Cardiac fibroblast (primary cell): ENCODE results near the gene SCN5A.

Source experiments
- DNase-seq, 2 donors: peaks; one replicate each; pipeline versions ENCODE4 v3.0.0 to v3.0.0-alpha.2; 2010; ENCODE audit warnings: low read depth in 2 of 2
- H3K4me3 ChIP-seq, 2 donors: replicated peaks in 1 of 2; 1 replicate in 1 of 2; 2 replicates in 1 of 2; pipeline ENCODE4 v1.5.1; 2011; ENCODE audit warnings: low read depth in 2 of 2, low read length in 2 of 2, mild to moderate bottlenecking in 2 of 2, moderate library complexity in 1 of 2
- TF ChIP-seq, protein P1 (sequence below): IDR thresholded peaks from one replicate; pipeline ENCODE4 v1.5.1; 2011; ENCODE audit warnings: low read depth, mild to moderate bottlenecking, low read length, inconsistent platforms

The SCN5A gene

DNA sequence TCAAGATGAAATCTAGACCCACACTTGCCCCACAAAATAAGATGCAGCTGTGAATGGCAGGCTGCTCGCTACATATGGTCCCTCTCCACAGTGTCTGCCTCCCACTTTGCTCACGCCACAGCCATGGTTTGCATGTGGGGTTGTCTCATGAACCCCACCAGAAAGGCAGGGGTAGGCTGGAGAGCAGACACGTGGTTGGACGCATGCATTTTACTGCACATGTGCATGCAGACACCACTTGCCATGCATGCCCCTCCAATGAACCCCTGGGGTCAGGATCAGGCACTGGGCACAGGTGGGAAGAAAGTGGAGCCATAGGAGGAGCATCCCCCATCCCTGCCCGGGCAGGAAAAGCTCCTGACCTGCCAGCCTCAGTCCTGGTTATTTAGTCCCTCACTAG, 20.7 kb downstream of the SCN5A start:
- H3K4me3 ChIP-seq, result no peak overlapping the region
- TF ChIP-seq, protein P1, sequence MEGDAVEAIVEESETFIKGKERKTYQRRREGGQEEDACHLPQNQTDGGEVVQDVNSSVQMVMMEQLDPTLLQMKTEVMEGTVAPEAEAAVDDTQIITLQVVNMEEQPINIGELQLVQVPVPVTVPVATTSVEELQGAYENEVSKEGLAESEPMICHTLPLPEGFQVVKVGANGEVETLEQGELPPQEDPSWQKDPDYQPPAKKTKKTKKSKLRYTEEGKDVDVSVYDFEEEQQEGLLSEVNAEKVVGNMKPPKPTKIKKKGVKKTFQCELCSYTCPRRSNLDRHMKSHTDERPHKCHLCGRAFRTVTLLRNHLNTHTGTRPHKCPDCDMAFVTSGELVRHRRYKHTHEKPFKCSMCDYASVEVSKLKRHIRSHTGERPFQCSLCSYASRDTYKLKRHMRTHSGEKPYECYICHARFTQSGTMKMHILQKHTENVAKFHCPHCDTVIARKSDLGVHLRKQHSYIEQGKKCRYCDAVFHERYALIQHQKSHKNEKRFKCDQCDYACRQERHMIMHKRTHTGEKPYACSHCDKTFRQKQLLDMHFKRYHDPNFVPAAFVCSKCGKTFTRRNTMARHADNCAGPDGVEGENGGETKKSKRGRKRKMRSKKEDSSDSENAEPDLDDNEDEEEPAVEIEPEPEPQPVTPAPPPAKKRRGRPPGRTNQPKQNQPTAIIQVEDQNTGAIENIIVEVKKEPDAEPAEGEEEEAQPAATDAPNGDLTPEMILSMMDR, result no peak
- DNase-seq, result no peak

DNA sequence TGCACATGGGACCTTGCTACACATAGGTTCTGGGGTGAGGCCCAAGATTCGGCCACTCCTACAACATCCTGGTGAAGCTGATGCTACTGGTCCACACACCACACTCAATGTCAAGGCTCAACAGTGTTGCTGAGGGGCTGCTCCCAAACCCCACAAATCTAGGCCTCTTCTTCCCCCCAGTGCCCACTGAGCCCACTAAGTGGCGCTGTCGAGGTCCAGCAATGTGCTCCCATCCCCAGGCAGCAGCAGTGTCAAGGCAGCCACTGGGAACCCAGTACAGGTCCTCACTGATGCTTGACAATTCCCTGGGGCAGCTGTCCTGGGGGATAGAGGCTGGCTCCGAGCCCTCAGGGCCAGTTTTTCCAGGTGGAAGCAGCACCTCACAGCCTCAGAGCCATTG, 21.5 kb downstream of the SCN5A start:
- peak in 1 of 2 donors; percentile 9 for DNase-seq
- TF ChIP-seq, protein P1, result peak; percentile 56
- no peak overlapping the region for H3K4me3 ChIP-seq

DNA sequence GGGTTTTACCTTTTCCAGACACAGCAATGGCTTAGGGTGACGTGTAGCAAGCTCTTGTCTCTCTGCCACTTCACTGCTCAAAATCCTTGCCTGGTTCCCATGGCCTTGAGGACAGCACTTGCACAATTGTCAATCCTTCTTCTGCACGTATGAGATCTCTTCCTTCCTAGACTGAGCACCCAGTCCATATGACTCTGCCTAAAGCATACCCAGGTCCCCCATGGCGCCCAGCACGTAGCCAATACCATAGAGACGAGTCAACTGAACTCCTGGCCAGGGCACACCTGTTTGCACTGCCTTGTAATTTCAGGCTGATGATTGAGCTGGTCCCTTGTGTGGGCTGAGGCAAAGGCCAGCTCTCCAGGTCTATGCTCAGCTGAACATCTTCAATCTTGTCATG, 23.3 kb downstream of the SCN5A start:
- TF ChIP-seq, protein P1, result no peak
- H3K4me3 ChIP-seq, result no peak overlapping the region
- DNase-seq, result no peak

DNA sequence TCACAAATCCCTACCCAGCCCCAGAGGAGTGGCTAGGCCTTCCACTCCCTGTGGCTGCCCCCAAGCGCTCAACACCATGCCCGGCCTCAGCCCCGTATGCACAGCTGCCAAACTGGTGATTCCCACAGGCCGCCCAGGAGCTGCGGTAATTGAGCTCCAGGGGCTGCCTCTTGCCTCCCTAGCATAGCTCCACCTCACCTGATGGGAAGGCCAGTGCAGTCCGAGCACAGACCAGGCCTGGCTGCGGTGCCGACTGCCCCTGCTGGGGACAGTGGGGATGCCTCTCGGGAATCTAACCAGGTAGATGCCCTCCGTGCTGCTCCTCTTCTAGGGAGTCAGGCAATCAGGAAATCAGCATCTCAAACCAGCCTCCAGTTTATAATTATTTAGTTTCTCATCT, 25.9 kb downstream of the SCN5A start:
- TF ChIP-seq, protein P1, result no peak
- DNase-seq, result no peak
- no peak overlapping the region for H3K4me3 ChIP-seq

DNA sequence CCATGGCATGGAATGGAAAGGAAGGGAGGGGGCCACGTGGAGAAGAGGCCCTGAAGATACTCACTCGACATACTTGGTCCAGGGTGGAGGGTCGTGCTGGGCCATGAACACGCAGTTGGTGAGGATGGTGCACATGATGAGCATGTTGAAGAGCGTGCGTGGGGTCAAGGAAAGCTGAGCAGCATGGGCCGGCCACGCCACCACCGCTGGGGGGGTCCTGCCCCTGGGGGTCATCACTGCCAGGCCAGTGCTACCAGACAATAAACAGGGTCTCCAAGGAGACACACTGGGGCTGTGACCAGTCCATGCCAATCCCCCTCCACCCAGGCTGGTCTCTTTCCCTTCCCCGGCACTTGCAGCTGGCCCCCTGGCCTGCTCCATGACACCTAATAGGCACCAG, 27.2 kb downstream of the SCN5A start:
- H3K4me3 ChIP-seq, result no peak overlapping the region
- TF ChIP-seq, protein P1, result no peak
- DNase-seq, result no peak

DNA sequence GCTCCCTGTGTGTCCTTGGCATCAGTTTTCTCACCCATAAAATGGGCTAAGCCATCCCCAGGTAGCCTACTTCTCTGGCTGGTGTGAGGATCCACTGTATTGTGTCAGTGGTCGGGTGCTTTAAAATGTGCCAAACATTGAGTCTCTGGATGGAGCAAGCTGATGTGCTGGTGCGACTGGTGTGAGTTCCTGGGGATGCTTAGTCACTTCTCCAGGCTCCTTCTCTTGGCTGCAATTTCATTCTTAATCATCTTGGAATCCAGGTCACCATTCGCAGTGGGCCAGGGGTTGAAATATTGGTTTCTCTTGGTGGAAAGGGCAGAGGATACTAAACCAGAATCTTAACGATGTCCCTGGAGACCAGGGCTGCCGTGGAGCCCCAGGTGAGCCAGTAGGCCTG, 29.3 kb downstream of the SCN5A start:
- peak in 1 of 2 donors; percentile 8 for DNase-seq
- TF ChIP-seq, protein P1, result no peak
- no peak overlapping the region for H3K4me3 ChIP-seq

DNA sequence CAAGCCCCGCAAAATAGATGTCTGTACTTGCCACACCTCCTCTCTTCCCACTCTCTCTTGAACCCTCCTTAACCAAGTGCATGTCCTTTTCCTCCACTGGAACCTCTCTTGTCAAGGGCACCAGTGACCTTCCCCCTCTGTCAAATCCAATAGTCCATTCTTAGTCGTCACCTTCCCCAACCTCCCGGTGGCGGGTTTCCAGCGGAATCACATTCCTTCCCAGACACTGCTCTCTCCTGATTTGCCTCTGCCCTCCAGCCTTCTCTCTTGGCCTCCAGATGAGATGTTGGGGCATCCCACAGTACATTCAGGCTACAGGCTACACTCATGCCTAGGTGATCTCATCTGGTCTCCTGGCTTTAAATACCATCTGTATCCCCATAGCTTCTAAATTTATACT, 31.1 kb downstream of the SCN5A start:
- DNase-seq, result no peak
- H3K4me3 ChIP-seq, result no peak overlapping the region
- TF ChIP-seq, protein P1, result no peak
